HS-5 (cell line): ENCODE measurements around the gene KASH5.

Source experiments
- DNase-seq: peaks from one replicate; pipeline ENCODE4 v3.0.0-alpha.2; 2012; ENCODE audit warnings: low read depth

The KASH5 gene

GRCh38 chr19:49387936-49388372, at the start of gene KASH5:
Gene KASH5 (plus strand): TSS chr19:49388249. CDS start chr19:49390884, 2,635 bp downstream.
- no peak for DNase-seq

GRCh38 chr19:49338691-49339300, 49.3 kb upstream of the KASH5 start:
- DNase-seq, result no peak

GRCh38 chr19:49339301-49340068, 48.6 kb upstream of the KASH5 start:
- DNase-seq, result peak; percentile 83

GRCh38 chr19:49340069-49340864, 47.8 kb upstream of the KASH5 start:
- peak; percentile 53 for DNase-seq

- no peak for DNase-seq
Measured at GRCh38 chr19:49340865-49341718, 47.0 kb upstream of the KASH5 start.

- no peak for DNase-seq
Measured at GRCh38 chr19:49342291-49342721, 45.7 kb upstream of the KASH5 start.

GRCh38 chr19:49343123-49343522, 44.9 kb upstream of the KASH5 start:
- no peak for DNase-seq

GRCh38 chr19:49344505-49345423, 43.3 kb upstream of the KASH5 start:
- no peak for DNase-seq

- no peak for DNase-seq
Measured at GRCh38 chr19:49347191-49347590, 40.9 kb upstream of the KASH5 start.

GRCh38 chr19:49347835-49348234, 40.2 kb upstream of the KASH5 start:
- DNase-seq, result no peak

GRCh38 chr19:49348305-49349189, 39.5 kb upstream of the KASH5 start:
- DNase-seq, result no peak

- DNase-seq, result no peak
Measured at GRCh38 chr19:49349567-49349966, 38.5 kb upstream of the KASH5 start.

GRCh38 chr19:49355909-49356353, 32.1 kb upstream of the KASH5 start:
- DNase-seq, result no peak

GRCh38 chr19:49356382-49356781, 31.7 kb upstream of the KASH5 start:
- no peak for DNase-seq

- DNase-seq, result no peak
Measured at GRCh38 chr19:49357186-49357585, 30.9 kb upstream of the KASH5 start.

- no peak for DNase-seq
Measured at GRCh38 chr19:49359851-49360820, 27.9 kb upstream of the KASH5 start.

- no peak for DNase-seq
Measured at GRCh38 chr19:49361438-49362047, 26.5 kb upstream of the KASH5 start.
